LNCaP clone FGC (cell line): Measurements from ENCODE around the gene SCARB1.
A peak's percentile ranks its signal among the peaks of the same experiment; 100 is the strongest.

Experiments used
- DNase-seq: peaks from one replicate; pipeline ENCODE4 v3.0.0-alpha.2; 2011; ENCODE audit warnings: low read depth
- H3K4me3 ChIP-seq: 2 replicates; pipeline ENCODE4 v1.5.1; 2011; ENCODE audit warnings: mild to moderate bottlenecking, low read depth, low read length, control low read depth
- TF ChIP-seq, protein P1 (sequence below): IDR thresholded peaks from 2 replicates; pipeline ENCODE4 v1.5.1; 2012; ENCODE audit warnings: mild to moderate bottlenecking; ENCODE audit not compliant: control insufficient read depth, insufficient read depth; ENCODE audit errors: extremely low read depth

Gene SCARB1

DNA sequence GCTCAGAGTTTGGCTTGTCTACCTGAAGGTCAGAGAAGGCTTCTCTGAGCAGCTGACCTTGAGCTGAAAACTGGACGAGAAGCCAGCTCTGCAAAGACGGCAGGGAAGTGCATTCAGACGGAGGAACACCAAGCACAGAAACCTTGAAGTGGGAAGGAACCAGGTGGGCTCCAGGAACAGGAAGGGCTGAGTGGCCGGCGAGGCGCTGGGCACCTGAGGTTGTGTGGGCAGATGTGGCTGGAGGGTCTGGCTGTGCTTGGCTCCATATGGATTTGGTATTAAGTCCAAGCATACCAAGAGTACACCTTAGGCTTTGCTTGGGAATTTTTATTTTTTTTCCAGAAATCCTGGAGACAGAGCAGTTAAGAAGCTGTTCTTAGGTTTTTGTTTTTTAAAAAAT, 130.6 kb downstream of the SCARB1 start:
- no peak for DNase-seq
- TF ChIP-seq, protein P1, sequence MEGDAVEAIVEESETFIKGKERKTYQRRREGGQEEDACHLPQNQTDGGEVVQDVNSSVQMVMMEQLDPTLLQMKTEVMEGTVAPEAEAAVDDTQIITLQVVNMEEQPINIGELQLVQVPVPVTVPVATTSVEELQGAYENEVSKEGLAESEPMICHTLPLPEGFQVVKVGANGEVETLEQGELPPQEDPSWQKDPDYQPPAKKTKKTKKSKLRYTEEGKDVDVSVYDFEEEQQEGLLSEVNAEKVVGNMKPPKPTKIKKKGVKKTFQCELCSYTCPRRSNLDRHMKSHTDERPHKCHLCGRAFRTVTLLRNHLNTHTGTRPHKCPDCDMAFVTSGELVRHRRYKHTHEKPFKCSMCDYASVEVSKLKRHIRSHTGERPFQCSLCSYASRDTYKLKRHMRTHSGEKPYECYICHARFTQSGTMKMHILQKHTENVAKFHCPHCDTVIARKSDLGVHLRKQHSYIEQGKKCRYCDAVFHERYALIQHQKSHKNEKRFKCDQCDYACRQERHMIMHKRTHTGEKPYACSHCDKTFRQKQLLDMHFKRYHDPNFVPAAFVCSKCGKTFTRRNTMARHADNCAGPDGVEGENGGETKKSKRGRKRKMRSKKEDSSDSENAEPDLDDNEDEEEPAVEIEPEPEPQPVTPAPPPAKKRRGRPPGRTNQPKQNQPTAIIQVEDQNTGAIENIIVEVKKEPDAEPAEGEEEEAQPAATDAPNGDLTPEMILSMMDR: no peak
- H3K4me3 ChIP-seq: no peak overlapping the region

GRCh38 chr12:124732275-124733075, 131.2 kb downstream of the SCARB1 start:
- TF ChIP-seq, protein P1: no peak
- DNase-seq: no peak
- H3K4me3 ChIP-seq: no peak overlapping the region

- TF ChIP-seq, protein P1: no peak
- H3K4me3 ChIP-seq: no peak overlapping the region
- DNase-seq: no peak
Observed at GRCh38 chr12:124731869-124732268, 131.8 kb downstream of the SCARB1 start.

- no peak overlapping the region for H3K4me3 ChIP-seq
- TF ChIP-seq, protein P1: no peak
- peak; percentile 38 for DNase-seq
Observed at GRCh38 chr12:124730455-124730932, 133.2 kb downstream of the SCARB1 start.

DNA sequence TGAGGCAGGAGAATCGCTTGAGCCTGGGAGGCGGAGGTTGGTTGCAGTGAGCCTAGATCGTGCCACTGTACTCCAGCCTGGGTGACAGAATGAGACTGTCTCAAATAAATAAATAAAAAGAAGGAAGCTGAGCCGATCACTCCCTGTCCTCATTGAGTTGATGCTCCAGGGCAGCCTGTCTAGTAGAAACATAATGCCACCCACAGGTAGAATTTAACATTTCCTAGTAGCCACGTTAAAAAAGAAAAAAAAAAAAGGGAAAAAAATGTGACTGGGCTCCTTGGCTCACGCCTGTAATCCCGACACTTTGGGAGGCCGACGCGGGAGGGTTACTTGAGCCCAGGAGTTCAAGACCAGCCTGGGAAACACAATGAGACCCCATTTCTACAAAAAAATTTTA, 135.7 kb downstream of the SCARB1 start:
- no peak for DNase-seq
- no peak overlapping the region for H3K4me3 ChIP-seq
- TF ChIP-seq, protein P1: no peak

- no peak for DNase-seq
- H3K4me3 ChIP-seq: no peak overlapping the region
- TF ChIP-seq, protein P1: no peak
Observed at GRCh38 chr12:124727264-124727800, 136.3 kb downstream of the SCARB1 start.
